IMR-90 (cell line): ENCODE results near the gene MEF2C. TPM values are rescaled to one million over a fixed set of nuclear protein-coding genes. Genes with fewer than 3 reads are reported as not detected.

Source experiments
- ATAC-seq: fragments of 200-7000 bp; cut with Tn5 transposase; 2 replicates; pipeline ENCODE4 v1.9.1; 2020; ENCODE audit warnings: low read depth, mild to moderate bottlenecking, moderate library complexity
- BruUV-seq: library from RNA; stranded (reverse); fragments of 400-500 nt; replicated peaks from 2 replicates; lab custom pipeline; 2021; lab: Mats Ljungman, UMichigan
- CTCF ChIA-PET: fragments of 300-600 bp; formaldehyde crosslinking; extraction: SDS; loops from one replicate; lab custom pipeline; 2021; ENCODE audit warnings: antibody characterized with exemption; lab: Yijun Ruan, JAX
- POLR2A ChIA-PET: fragments of 300-600 bp; sonication (Branson Sonifier 250); formaldehyde crosslinking; loops from one replicate; lab custom pipeline; 2022; ENCODE audit warnings: antibody characterized with exemption; ENCODE audit not compliant: unreplicated experiment; lab: Charles Lee
- DNase-seq: peaks from one replicate; pipeline ENCODE4 v3.0.0; 2013
- H2AFZ ChIP-seq: replicated peaks from 2 replicates; pipeline ENCODE3; 2013; ENCODE audit warnings: low read length, mild to moderate bottlenecking; ENCODE audit not compliant: poor library complexity
- H2AK5ac ChIP-seq: 2 replicates; pipeline ENCODE4 v1.6.1; 2013; ENCODE audit warnings: low read depth, low read length, inconsistent platforms
- H2AK9ac ChIP-seq: replicated peaks from 2 replicates; pipeline ENCODE3; 2013; ENCODE audit warnings: mild to moderate bottlenecking, low read depth, low read length, moderate library complexity; ENCODE audit not compliant: poor library complexity
- H2BK120ac ChIP-seq: 2 replicates; pipeline ENCODE4 v1.6.1; 2013; ENCODE audit warnings: low read depth, low read length, inconsistent platforms
- H2BK15ac ChIP-seq: 3 replicates; pipeline ENCODE4 v1.6.1; 2013; ENCODE audit warnings: low read depth, low read length, inconsistent platforms
- H2BK20ac ChIP-seq: 2 replicates; pipeline ENCODE4 v1.6.1; 2013; ENCODE audit warnings: low read depth, mild to moderate bottlenecking, inconsistent platforms, low read length, moderate library complexity
- H2BK5ac ChIP-seq: 2 replicates; pipeline ENCODE4 v1.6.1; 2013; ENCODE audit warnings: mild to moderate bottlenecking, low read depth, low read length, inconsistent platforms; ENCODE audit not compliant: poor library complexity, severe bottlenecking
- H3K14ac ChIP-seq: replicated peaks from 2 replicates; pipeline ENCODE4 v1.6.1; 2013; ENCODE audit warnings: low read depth, low read length, inconsistent platforms
- H3K18ac ChIP-seq: 2 replicates; pipeline ENCODE4 v1.6.1; 2013; ENCODE audit warnings: low read depth, low read length, control low read depth
- H3K23ac ChIP-seq: 2 replicates; pipeline ENCODE4 v1.6.1; 2013; ENCODE audit warnings: low read depth, low read length, inconsistent platforms
- H3K27ac ChIP-seq: 2 replicates; pipeline ENCODE4 v1.5.1; 2013; ENCODE audit warnings: mild to moderate bottlenecking, control low read depth, low read length; ENCODE audit not compliant: insufficient read depth
- H3K27me3 ChIP-seq: 2 replicates; pipeline ENCODE4 v1.6.1; 2013; ENCODE audit warnings: low read length; ENCODE audit not compliant: control insufficient read depth, insufficient read depth
- H3K36me3 ChIP-seq: 2 replicates; pipeline ENCODE4 v1.6.1; 2013; ENCODE audit warnings: low read length, mixed read lengths; ENCODE audit not compliant: control insufficient read depth, insufficient read depth
- H3K4ac ChIP-seq: 2 replicates; pipeline ENCODE4 v1.6.1; 2013; ENCODE audit warnings: low read depth, low read length, inconsistent platforms
- H3K4me1 ChIP-seq: 2 replicates; pipeline ENCODE4 v1.6.1; 2013; ENCODE audit warnings: low read length, mixed read lengths; ENCODE audit not compliant: control insufficient read depth, insufficient read depth
- H3K4me2 ChIP-seq: 2 replicates; pipeline ENCODE4 v1.6.1; 2013; ENCODE audit warnings: low read depth, mild to moderate bottlenecking, control low read depth, low read length, moderate library complexity
- H3K4me3 ChIP-seq: 2 replicates; pipeline ENCODE4 v1.5.1; 2013; ENCODE audit warnings: low read depth, mild to moderate bottlenecking, control low read depth, low read length, moderate library complexity; ENCODE audit not compliant: insufficient read depth
- H3K56ac ChIP-seq: 2 replicates; pipeline ENCODE4 v1.6.1; 2013; ENCODE audit warnings: low read length, inconsistent platforms; ENCODE audit not compliant: insufficient read depth; ENCODE audit errors: extremely low read depth
- H3K79me1 ChIP-seq, 2 experiments: 2 replicates each; pipeline ENCODE4 v1.6.1; 2013; ENCODE audit warnings: low read length in 2 of 2, inconsistent platforms in 1 of 2, low read depth in 1 of 2
- H3K9ac ChIP-seq: 2 replicates; pipeline ENCODE4 v1.6.1; 2013; ENCODE audit warnings: low read depth, low read length, control low read depth
- H3K9me1 ChIP-seq: 2 replicates; pipeline ENCODE4 v1.6.1; 2013; ENCODE audit warnings: low read length, inconsistent platforms; ENCODE audit not compliant: insufficient read depth
- H3K9me3 ChIP-seq: 2 replicates; pipeline ENCODE4 v1.6.1; 2013; ENCODE audit warnings: low read length; ENCODE audit not compliant: control insufficient read depth, insufficient read depth
- H4K20me1 ChIP-seq: 2 replicates; pipeline ENCODE4 v1.6.1; 2013; ENCODE audit warnings: low read length, inconsistent platforms; ENCODE audit not compliant: insufficient read depth
- H4K5ac ChIP-seq: 2 replicates; pipeline ENCODE4 v1.6.1; 2013; ENCODE audit warnings: mild to moderate bottlenecking, low read depth, low read length, control low read depth
- H4K8ac ChIP-seq, 2 experiments: 2 replicates each; pipeline ENCODE4 v1.6.1; 2013; ENCODE audit warnings: low read depth in 2 of 2, low read length in 2 of 2, control low read depth in 1 of 2, inconsistent platforms in 1 of 2
- H4K91ac ChIP-seq: 2 replicates; pipeline ENCODE4 v1.6.1; 2013; ENCODE audit warnings: low read depth, low read length, inconsistent platforms; ENCODE audit not compliant: insufficient read depth
- BHLHE40 ChIP-seq: fragments of 150-350 bp; IDR thresholded peaks from 2 replicates; pipeline ENCODE4 v1.6.1; 2016; ENCODE audit warnings: mild to moderate bottlenecking, low read depth, low read length
- CHD1 ChIP-seq: IDR thresholded peaks from 2 replicates; pipeline ENCODE4 v1.6.1; 2012; ENCODE audit warnings: low read depth, low read length, improper control_type of control experiment
- FOS ChIP-seq: fragments of 150-350 bp; IDR thresholded peaks from 2 replicates; pipeline ENCODE4 v1.6.1; 2016; ENCODE audit warnings: low read depth, low read length
- MAZ ChIP-seq: IDR thresholded peaks from 2 replicates; pipeline ENCODE4 v1.6.1; 2012; ENCODE audit warnings: low read depth, mild to moderate bottlenecking, low read length, improper control_type of control experiment, moderate library complexity, borderline replicate concordance
- RAD21 ChIP-seq: IDR thresholded peaks from 2 replicates; pipeline ENCODE4 v1.6.1; 2012; ENCODE audit warnings: low read length, improper control_type of control experiment
- RCOR1 ChIP-seq: IDR thresholded peaks from 2 replicates; pipeline ENCODE4 v1.6.1; 2012; ENCODE audit warnings: mild to moderate bottlenecking, low read length, improper control_type of control experiment; ENCODE audit not compliant: insufficient replicate concordance
- SMC3 ChIP-seq: fragments of 150-350 bp; IDR thresholded peaks from 2 replicates; pipeline ENCODE4 v1.6.1; 2016; ENCODE audit warnings: low read depth, mild to moderate bottlenecking, antibody characterized with exemption, low read length, moderate library complexity
- WGBS, 2 experiments: methylation state at CpG; one replicate each; pipeline versions ENCODE4 v1.1.5 to v1.1.7; 2013; ENCODE audit warnings: missing lambda C conversion rate in 2 of 2; ENCODE audit not compliant: insufficient read length in 1 of 2; ENCODE audit errors: extremely low coverage in 2 of 2; 5-methylcytosine and 5-hydroxymethylcytosine counted together
- dilution Hi-C: fragments of 300-500 bp; cut with HindIII; formaldehyde crosslinking; loops from one replicate; pipeline ENCODE4 v1.14.3; 2018; ENCODE audit warnings: low sequenced_read_pairs; ENCODE audit not compliant: unreplicated experiment
- in situ Hi-C: fragments of 300-500 bp; cut with MboI; formaldehyde crosslinking; loops from 3 replicates; pipeline ENCODE4 v1.14.3; 2019; ENCODE audit warnings: low sequenced_read_pairs, inconsistent platforms, mixed read lengths
- intact Hi-C: fragments of 100-400 bp; cut with micrococcal nuclease; formaldehyde crosslinking; loops from 2 replicates; pipeline ENCODE4 v1.10.0; 2022
- polyA plus RNA-seq, 3 experiments: library from polyadenylated mRNA; depleted of rRNA; stranded (reverse); fragments of >200 nt; gene quantifications; 2 replicates each; pipeline ENCODE4 v1.2.3, GENCODE V29; 2012; ENCODE audit warnings: low replicate concordance in 1 of 3
- total RNA-seq: library from RNA; depleted of rRNA; stranded (reverse); fragments of >200 nt; gene quantifications from 2 replicates; pipeline ENCODE4 v1.2.3, GENCODE V29; 2012
- TF ChIP-seq, protein P1 (sequence below): fragments of 150-350 bp; IDR thresholded peaks from 2 replicates; pipeline ENCODE4 v1.6.1; 2016; ENCODE audit warnings: low read depth, mild to moderate bottlenecking, low read length, moderate library complexity, borderline replicate concordance
- TF ChIP-seq, protein P2 (sequence below): conservative IDR thresholded peaks from 2 replicates; pipeline ENCODE4 v1.5.1; 2012; ENCODE audit warnings: mild to moderate bottlenecking, low read depth, low read length, improper control_type of control experiment

MEF2C gene
- total and polyA plus RNA-seq, 2 of the 4 experiments (the other 2 are of a cell fraction) = 1.5 to 6.8 TPM

DNA sequence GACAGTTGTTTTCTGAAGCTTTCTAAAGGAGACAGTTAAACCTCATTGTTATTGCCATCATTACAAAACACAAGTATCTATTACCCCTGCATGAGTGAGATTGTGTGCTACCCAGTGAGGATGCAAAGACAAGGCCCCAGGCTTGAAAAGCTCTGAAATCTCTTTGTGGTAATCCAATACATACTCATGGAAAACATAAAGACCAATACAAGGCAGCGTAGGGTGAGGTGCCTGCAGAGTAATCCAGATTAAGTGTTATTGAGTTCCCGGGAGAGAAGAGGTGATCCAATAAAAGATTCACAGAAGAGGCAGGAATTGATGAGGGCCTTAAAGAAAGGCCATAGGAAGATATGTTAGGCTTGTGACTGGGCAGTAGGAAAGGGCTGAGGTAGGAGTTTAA lies 150.1 kb downstream of the MEF2C start:
- no peak overlapping the region for H3K18ac ChIP-seq
- ATAC-seq (no peak), DNase-seq (no peak)
- no peak overlapping the region for H2AFZ ChIP-seq
- no peaks in the 10 kb centered on the region for H3K9me1 ChIP-seq
- no peak overlapping the region for H4K91ac ChIP-seq
- no peak for TF ChIP-seq BHLHE40
- TF ChIP-seq SMC3 = no peak
- no peak for TF ChIP-seq RAD21
- no peak for TF ChIP-seq CHD1
- TF ChIP-seq FOS = no peak
- no peak for TF ChIP-seq RCOR1
- TF ChIP-seq, protein P1, sequence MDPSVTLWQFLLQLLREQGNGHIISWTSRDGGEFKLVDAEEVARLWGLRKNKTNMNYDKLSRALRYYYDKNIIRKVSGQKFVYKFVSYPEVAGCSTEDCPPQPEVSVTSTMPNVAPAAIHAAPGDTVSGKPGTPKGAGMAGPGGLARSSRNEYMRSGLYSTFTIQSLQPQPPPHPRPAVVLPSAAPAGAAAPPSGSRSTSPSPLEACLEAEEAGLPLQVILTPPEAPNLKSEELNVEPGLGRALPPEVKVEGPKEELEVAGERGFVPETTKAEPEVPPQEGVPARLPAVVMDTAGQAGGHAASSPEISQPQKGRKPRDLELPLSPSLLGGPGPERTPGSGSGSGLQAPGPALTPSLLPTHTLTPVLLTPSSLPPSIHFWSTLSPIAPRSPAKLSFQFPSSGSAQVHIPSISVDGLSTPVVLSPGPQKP = no peak
- TF ChIP-seq, protein P2, sequence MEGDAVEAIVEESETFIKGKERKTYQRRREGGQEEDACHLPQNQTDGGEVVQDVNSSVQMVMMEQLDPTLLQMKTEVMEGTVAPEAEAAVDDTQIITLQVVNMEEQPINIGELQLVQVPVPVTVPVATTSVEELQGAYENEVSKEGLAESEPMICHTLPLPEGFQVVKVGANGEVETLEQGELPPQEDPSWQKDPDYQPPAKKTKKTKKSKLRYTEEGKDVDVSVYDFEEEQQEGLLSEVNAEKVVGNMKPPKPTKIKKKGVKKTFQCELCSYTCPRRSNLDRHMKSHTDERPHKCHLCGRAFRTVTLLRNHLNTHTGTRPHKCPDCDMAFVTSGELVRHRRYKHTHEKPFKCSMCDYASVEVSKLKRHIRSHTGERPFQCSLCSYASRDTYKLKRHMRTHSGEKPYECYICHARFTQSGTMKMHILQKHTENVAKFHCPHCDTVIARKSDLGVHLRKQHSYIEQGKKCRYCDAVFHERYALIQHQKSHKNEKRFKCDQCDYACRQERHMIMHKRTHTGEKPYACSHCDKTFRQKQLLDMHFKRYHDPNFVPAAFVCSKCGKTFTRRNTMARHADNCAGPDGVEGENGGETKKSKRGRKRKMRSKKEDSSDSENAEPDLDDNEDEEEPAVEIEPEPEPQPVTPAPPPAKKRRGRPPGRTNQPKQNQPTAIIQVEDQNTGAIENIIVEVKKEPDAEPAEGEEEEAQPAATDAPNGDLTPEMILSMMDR = no peak
- TF ChIP-seq MAZ = no peak
- dilution Hi-C loops (no loop called here), in situ Hi-C loops (no loop called here), intact Hi-C loops (loop anchor here (5.0 kb wide), 1 partner anchor 54 kb away; no protein-coding TSS in a partner anchor)
- H4K8ac ChIP-seq = no peak overlapping the region
- no peak overlapping the region for H2AK9ac ChIP-seq
- 100% methylated on average over 1 of the region's 2 CpGs; no CpG with 5 or more reads in 1 of the 2 experiments for WGBS, 2 experiments
- H3K79me1 ChIP-seq = no peaks in the 10 kb centered on the region
- H2BK120ac ChIP-seq = no peak overlapping the region
- H2BK20ac ChIP-seq = no peak overlapping the region
- H3K23ac ChIP-seq = no peak overlapping the region
- no peaks in the 10 kb centered on the region for H3K9me3 ChIP-seq
- H3K36me3 ChIP-seq = no peaks in the 10 kb centered on the region
- no peak overlapping the region for H2BK15ac ChIP-seq
- ChIA-PET POLR2A (no interaction called here), CTCF (no interaction called here)
- no peak overlapping the region for H3K9ac ChIP-seq
- no peaks in the 10 kb centered on the region for H4K20me1 ChIP-seq
- H3K4me1 ChIP-seq = no peaks in the 10 kb centered on the region
- no peak overlapping the region for H3K27ac ChIP-seq
- no peaks in the 10 kb centered on the region for H3K27me3 ChIP-seq
- no TSS peak for BruUV-seq
- no peak overlapping the region for H3K4me3 ChIP-seq
- no peak overlapping the region for H3K4ac ChIP-seq
- H4K5ac ChIP-seq = no peak overlapping the region
- H3K56ac ChIP-seq = no peak overlapping the region
- no peak overlapping the region for H3K4me2 ChIP-seq
- no peak overlapping the region for H3K14ac ChIP-seq
- H2AK5ac ChIP-seq = no peak overlapping the region
- H2BK5ac ChIP-seq = no peak overlapping the region
